Activated naive CD4-positive, alpha-beta T cell treated with anti-CD3 and anti-CD28 coated beads, Interleukin-2, amount 50 U/mL, for 16 hours (primary cell): ENCODE results near the gene GALNT7.

Source experiments
- DNase-seq: peaks from one replicate; pipeline ENCODE4 v3.0.0-alpha.2; 2020

The GALNT7 gene

GRCh38 chr4:173242466-173243250, 74.0 kb downstream of the GALNT7 start:
- no peak for DNase-seq

GRCh38 chr4:173243321-173243720, 74.7 kb downstream of the GALNT7 start:
- DNase-seq: no peak

GRCh38 chr4:173243917-173244658, 75.5 kb downstream of the GALNT7 start:
- DNase-seq: no peak

- DNase-seq: no peak
Measured at GRCh38 chr4:173245952-173246351, 77.3 kb downstream of the GALNT7 start.

DNA sequence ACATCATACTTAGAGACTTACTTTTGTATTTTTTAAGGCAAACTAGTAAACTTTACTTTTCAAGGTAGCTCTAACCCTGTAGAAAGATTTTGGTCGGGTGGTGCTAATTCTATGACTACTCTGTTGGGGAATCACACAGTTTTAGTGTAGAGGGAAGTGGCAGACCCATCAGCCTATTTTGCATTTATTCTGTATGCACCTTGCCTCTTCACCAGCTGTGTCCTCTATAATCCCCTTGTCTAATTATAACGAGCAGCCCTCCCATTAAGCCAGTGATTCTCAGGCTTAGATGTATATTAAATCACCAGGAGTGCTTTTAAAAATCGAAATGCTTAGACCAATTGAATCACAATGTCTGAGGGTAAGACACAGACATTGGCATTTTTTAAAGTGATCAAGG, 78.1 kb downstream of the GALNT7 start:
- no peak for DNase-seq

DNA sequence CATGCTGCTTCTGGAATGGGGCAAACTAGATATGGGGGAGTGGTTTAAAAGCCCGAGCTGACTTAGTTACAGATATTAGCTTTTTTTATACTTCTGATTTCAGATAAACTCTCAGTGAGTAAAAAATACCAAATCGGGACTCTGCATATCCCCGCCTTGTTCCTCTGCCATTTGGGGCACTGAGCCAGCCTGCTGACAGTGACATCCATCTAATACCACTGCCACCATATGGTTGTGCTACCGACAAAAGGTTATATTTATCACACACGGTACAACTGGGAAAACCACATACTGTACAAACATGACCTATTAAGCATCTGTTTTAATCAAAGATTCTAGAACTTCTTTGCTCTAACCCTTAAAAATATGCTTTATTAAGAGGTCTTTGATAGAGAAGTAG, 78.7 kb downstream of the GALNT7 start:
- no peak for DNase-seq

- no peak for DNase-seq
Measured at GRCh38 chr4:173248690-173249089, 80.1 kb downstream of the GALNT7 start.

DNA sequence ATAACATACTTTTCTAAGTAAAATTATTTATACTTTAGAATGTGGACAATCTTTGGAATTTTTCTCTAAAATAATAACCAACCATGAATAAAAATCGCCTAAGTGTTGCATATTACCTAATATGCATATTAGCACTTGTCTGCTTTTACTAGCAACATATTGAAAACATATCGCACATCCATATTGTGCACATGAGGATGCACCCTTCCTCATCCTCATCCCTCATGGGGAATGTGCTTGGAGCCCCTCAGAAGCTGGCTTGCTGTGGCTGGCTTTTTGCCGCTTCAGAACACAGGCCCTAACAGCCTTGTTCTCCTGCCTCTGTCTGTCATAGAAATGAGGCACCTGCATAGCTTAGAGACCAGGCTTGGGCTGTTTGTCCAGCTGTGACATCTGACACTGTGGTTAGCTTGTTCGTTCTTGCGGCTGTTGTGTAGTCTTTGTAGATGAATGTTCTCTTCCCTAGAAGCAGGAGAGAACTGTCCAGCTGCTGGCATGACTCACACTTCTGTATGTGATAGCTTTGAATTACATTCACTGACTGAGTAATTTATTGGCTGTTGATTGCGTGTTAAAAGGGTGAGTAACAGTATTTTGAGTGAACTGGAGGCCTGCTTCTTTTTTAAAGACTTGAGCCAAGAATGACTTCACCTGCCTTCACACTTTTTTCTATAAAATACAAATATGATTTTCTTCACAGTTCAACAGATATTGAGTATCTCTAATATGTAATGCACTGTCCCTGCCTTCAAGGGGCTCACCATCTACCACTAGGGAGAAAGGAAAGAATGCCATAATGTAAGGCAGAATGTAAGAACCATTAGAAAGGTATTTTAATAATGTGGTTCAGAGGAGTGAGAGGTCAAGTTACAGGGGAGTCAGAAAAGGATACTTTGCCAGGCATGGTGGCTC, 83.7 kb downstream of the GALNT7 start:
- no peak for DNase-seq

- DNase-seq: no peak
Measured at GRCh38 chr4:173253561-173253960, 85.0 kb downstream of the GALNT7 start.

- DNase-seq: no peak
Measured at GRCh38 chr4:173254646-173255045, 86.0 kb downstream of the GALNT7 start.

DNA sequence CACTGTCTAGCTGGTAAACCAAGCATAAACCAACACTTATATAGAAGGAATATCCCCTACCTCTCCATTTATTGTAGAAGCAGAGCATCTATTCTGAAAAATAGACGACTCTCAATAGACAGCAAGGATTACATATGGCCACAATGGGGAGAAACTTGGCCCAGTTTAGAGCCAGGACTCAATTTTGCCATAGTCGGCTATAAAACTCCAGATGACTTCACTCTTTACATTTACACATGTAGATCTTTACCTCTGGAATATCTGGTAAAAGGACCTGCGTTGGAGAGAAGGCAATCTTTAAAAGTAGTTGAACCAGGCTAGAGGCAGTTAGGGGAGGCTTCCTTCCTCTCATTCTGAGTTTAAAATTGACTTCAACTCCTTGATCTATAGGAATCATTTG, 88.2 kb downstream of the GALNT7 start:
- DNase-seq: no peak

DNA sequence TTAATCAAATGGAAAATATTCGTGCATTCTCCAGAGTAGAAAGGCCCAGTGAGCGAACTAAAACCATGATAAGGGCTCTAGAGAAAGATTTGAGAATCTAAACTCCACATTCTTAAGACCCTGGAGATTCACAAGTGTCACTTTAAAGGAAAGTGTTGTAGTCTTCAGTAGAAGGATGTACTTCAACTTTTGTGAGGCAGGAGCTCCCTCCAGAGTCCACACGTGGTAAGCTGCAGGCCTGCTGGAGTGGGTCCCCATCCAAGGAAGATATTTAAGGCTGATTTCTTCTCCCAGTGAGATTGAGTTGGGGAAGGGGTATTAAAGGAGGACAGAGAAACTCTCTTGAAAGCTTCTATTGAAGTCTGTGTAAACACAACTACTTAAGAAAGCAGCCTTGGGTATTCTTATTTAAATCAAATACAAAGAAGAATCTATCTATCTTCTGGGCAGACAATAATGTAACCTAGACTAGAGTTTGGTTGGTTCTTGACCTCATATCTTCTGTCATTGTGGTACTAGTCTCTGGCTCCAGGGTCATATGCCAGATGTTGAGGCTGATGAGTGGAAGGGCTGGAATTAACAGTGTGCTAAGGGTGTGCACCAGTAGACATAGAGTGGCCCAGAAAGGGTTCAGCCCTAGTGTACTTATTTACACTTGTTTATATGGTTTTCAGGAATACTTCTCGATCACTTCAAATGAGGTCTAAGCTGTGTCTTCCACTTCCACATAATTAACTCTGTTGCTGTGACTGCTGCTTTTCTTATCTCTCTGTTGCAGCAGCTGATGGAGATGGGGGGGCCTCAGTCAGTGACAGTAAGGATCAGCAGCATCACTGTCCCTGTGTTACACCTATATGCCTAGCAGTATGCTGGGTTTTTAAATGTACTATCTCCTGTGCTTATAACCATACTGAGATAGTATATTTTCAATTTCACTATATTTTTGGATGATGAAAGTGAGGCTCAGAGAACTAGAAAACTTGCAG, 89.4 kb downstream of the GALNT7 start:
- peak; percentile 55 for DNase-seq

GRCh38 chr4:173258866-173259265, 90.3 kb downstream of the GALNT7 start:
- no peak for DNase-seq

DNA sequence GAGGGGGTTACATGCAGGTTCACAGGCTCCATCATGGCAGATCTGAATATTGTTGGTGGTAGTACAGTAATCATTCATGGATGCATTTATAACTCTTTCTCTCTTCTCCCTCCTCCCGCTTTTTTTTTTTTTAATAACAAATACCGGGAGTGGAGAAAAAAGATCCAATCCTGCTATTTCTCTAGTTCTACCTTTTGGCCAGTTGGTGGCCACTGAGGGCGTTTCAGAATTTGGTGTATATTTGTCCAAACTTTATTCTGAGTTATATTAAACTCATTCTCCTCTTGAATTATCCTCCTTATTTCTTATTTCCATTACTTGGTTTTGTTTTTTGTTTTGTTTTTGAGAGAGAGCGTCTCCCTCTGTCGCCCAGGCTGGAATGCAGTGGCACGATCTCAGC, 90.7 kb downstream of the GALNT7 start:
- no peak for DNase-seq

- DNase-seq: no peak
Measured at GRCh38 chr4:173261052-173261451, 92.4 kb downstream of the GALNT7 start.

DNA sequence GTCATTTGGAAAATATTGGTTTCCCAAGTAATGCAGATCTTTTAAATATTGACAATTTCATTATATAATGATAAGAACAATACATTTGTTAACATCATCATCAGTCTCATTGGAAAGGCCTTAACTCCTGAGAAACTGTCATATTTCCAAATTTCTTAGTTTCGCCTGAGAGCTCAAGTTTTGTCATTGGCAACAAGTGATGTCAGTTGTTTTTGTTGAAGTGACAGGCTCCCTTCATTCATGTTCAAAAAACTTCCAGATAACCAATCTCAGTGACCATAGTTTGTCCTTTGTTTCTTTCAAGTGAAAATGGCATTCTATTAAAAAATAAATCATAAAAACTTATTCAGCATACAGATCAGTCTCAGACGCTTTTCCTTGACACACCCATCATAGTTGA, 93.8 kb downstream of the GALNT7 start:
- DNase-seq: no peak

GRCh38 chr4:173264245-173264644, 95.6 kb downstream of the GALNT7 start:
- no peak for DNase-seq

GRCh38 chr4:173264684-173265185, 96.1 kb downstream of the GALNT7 start:
- peak; percentile 11 for DNase-seq

GRCh38 chr4:173265751-173266150, 97.1 kb downstream of the GALNT7 start:
- DNase-seq: no peak

- no peak for DNase-seq
Measured at GRCh38 chr4:173267711-173268110, 99.1 kb downstream of the GALNT7 start.

- no peak for DNase-seq
Measured at GRCh38 chr4:173269280-173269679, 100.7 kb downstream of the GALNT7 start.
